A549 treated with RU486 at 1 μM for 4 hours (cell line): ENCODE data around the gene CCDC141. TPM values are rescaled to one million over a fixed set of nuclear protein-coding genes. Genes with fewer than 3 reads are reported as not detected.

Experiments used
- total RNA-seq: library from RNA; stranded (reverse); fragments of 200-300 nt; extraction: Qiagen RNA extraction; gene quantifications from 5 replicates; pipeline ENCODE4 v1.2.3, GENCODE V29; 2022; ENCODE audit warnings: low read depth

Gene CCDC141, protein sequence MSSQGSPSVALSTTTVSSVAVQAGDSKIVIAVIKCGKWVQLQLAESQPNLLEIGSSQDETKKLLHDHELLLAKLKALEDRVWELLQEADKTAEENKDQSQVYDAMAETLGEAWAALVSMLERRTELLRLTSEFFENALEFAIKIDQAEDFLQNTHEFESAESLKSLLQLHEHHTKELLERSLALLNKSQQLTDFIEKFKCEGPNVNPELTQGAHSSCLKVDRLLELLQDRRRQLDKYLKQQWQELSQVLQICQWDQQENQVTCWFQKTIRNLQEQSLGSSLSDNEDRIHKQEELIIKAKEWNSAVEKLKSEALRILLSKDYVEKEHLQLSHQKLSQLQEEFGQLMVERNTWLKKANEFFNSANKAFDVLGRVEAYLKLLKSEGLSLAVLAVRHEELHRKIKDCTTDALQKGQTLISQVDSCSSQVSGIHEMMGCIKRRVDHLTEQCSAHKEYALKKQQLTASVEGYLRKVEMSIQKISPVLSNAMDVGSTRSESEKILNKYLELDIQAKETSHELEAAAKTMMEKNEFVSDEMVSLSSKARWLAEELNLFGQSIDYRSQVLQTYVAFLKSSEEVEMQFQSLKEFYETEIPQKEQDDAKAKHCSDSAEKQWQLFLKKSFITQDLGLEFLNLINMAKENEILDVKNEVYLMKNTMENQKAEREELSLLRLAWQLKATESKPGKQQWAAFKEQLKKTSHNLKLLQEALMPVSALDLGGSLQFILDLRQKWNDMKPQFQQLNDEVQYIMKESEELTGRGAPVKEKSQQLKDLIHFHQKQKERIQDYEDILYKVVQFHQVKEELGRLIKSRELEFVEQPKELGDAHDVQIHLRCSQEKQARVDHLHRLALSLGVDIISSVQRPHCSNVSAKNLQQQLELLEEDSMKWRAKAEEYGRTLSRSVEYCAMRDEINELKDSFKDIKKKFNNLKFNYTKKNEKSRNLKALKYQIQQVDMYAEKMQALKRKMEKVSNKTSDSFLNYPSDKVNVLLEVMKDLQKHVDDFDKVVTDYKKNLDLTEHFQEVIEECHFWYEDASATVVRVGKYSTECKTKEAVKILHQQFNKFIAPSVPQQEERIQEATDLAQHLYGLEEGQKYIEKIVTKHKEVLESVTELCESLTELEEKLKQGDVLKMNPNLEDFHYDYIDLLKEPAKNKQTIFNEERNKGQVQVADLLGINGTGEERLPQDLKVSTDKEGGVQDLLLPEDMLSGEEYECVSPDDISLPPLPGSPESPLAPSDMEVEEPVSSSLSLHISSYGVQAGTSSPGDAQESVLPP (N-terminal part only)
- not detected in 5 replicates for total RNA-seq

DNA sequence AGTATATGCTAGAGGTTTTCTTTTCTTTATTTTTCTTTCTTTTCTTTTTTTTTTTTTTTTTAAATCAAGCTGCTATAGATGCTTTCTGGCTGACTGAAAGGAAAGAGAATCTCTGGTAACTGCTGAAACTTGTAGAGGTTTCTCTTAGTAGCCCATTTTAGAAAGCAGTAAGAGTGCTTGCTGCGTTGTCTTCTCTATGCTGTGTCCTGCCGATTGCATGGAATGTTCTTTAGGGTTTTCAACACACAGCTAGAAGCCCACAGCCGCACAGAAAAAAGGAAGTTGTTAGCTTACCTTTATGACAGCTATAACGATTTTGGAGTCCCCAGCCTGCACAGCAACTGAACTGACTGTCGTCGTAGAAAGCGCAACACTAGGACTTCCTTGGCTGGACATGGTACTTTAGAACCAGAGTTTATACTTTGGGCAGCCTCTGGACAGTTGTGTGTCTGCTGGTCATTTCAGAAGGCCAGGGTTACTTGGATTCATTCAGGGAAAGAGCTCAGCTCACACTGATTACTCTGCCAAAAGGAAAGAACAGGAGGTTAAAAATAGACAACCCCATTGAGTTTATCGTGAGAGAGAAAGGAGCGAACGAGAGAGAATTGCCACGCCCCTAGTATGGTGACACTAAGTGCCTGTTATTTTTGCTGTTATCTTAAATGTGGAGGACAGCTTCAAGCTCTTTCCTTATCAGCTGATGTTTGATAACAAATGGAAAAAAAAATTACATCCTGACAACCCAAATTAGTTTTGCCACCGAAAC is at the start of gene CCDC141:
Gene CCDC141 (minus strand): TSS at position 592 of the 766 bp plus-strand sequence. CDS start 196 bp downstream, at position 396.

DNA sequence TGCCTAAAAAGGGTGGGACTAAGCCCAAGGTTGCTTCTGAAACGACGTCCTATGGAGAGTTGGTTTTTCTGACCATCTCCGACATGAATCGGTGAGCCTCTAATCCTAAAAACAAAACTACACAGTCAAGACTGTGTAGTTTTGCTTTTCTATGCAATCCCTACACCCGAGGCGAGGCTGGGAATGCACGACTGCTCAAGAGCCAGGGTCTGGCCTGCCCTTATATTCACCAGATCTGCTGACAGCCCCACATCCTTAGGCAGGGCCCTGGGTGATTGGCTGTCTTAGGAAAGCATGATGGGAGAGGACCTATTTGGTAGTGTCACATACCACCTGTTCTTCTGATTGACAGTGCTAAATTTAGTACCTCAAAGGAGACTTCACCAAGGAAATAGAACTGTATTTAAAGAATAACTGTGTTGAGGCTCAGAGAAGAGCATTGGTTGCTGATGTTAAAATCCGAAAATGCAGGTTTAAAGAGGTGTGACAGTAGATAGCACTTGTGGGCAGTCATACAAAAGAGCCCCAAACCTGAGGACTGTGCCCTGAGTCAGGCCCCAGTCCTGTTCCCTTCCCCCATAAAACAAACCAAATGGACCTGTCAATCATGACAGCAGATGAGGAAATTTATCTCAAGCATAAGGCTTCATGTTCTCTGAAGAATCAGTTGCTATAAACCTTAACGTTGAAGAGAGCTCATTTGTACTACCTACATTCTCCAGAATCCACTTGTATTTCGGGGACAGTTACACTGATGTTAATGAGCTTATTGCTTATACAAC is 242.5 kb downstream of the CCDC141 start, which contains the start of gene TTN:
Gene TTN (minus strand): TSS at position 197 of the 782 bp plus-strand sequence. CDS start 2,781 bp downstream, outside the sequence.

Other genes starting within 250 kb of the CCDC141 start
- under 0.01 TPM in 5 replicates for gene TTN, start 242.7 kb downstream of the CCDC141 start, total RNA-seq
- gene SESTD1, start 214.7 kb upstream of the CCDC141 start, total RNA-seq, result 16.6 to 29.1 TPM (median 23.4 TPM) in 5 replicates